Brain microvascular endothelial cell (primary cell): ENCODE measurements around the gene AMER2.

ENCODE experiments used
- DNase-seq: peaks from one replicate; pipeline ENCODE4 v3.0.0-alpha.2; 2020
- H3K27ac ChIP-seq: fragments of 250-450 bp; sonication (Bioruptor Pico); 2 replicates; pipeline ENCODE4 v1.5.1; 2020; ENCODE audit warnings: mild to moderate bottlenecking, moderate library complexity
- H3K27me3 ChIP-seq: fragments of 250-450 bp; sonication (Bioruptor Pico); replicated peaks from 2 replicates; pipeline ENCODE4 v1.5.1; 2020; ENCODE audit warnings: mild to moderate bottlenecking
- H3K36me3 ChIP-seq: fragments of 250-450 bp; sonication (Bioruptor Pico); replicated peaks from 2 replicates; pipeline ENCODE4 v1.5.1; 2020; ENCODE audit warnings: mild to moderate bottlenecking
- H3K4me3 ChIP-seq: 2 replicates; pipeline ENCODE4 v1.5.1; 2011; ENCODE audit warnings: low read depth, mild to moderate bottlenecking, control low read depth, low read length, moderate library complexity
- in situ Hi-C: cut with HindIII; loops from 2 replicates; pipeline ENCODE4 v1.10.0; 2017; ENCODE audit warnings: low sequenced_read_pairs, low pct_ligation_motif_present
- TF ChIP-seq, protein P1 (sequence below): IDR thresholded peaks from 2 replicates; pipeline ENCODE4 v1.5.1; 2011; ENCODE audit warnings: low read depth, mild to moderate bottlenecking, moderate library complexity, low read length, control low read depth, inconsistent platforms; ENCODE audit errors: missing control alignments

Gene AMER2

DNA sequence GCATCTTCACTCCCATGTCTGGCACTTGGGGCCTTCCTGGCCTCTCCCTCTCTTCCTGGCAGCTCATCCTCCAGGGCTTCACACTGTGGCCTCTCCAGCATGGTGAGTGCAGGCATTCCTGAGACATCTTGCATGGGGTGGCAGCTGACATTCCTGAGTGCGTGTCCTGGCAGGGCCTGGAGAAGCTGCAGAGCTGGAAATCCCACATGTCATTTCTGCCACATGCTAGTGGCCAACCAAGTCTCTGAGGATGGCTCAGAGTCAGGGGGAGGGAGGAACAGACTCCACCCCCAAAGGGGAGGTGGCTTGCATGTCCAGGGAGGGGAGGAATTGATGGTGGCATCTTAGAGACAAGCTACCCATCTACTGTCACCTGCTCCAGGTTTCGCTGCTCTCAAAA is 41.6 kb upstream of the AMER2 start:
- in situ Hi-C loops, result no loop called here
- Histone ChIP-seq H3K27ac (no peak overlapping the region), H3K36me3 (no peaks in the 10 kb centered on the region), H3K27me3 (no peaks in the 10 kb centered on the region), H3K4me3 (no peak overlapping the region)
- DNase-seq, result no peak
- TF ChIP-seq, protein P1, sequence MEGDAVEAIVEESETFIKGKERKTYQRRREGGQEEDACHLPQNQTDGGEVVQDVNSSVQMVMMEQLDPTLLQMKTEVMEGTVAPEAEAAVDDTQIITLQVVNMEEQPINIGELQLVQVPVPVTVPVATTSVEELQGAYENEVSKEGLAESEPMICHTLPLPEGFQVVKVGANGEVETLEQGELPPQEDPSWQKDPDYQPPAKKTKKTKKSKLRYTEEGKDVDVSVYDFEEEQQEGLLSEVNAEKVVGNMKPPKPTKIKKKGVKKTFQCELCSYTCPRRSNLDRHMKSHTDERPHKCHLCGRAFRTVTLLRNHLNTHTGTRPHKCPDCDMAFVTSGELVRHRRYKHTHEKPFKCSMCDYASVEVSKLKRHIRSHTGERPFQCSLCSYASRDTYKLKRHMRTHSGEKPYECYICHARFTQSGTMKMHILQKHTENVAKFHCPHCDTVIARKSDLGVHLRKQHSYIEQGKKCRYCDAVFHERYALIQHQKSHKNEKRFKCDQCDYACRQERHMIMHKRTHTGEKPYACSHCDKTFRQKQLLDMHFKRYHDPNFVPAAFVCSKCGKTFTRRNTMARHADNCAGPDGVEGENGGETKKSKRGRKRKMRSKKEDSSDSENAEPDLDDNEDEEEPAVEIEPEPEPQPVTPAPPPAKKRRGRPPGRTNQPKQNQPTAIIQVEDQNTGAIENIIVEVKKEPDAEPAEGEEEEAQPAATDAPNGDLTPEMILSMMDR, result no peak

DNA sequence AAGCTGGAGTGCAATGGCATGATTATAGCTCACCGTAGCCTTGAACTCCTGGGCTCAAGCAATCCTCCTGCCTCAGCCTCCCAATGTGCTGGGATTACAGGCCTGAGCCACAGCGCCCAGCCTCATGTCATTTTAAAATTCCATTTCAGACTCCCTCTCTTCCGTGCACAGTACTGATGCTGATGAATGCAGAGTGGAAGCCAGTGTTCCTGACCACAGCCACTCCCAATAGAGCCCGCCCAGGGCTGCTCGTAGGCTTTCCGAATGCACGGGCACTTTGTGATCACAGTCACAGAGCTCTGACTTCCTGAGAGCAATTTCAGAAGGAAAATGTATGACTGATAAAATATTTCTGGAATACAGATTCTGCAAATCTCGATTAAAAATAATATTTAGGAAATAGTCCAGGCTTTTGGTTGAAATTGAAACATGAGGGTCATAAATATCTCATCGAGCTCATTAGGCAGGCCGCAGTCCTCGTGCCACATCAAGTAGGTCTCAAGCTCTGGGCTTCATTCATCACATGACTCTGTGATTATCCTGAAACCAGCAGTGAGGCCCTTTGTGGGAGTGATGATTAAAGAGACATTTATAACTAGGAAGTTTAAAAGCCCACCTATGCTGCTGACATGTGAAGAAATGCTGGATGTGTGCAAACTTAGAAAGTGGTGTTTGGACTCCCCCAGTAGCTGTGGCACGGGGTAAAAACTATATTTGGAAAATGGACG is 38.9 kb upstream of the AMER2 start:
- no peaks in the 10 kb centered on the region for H3K27me3 ChIP-seq
- no peak overlapping the region for H3K4me3 ChIP-seq
- H3K36me3 ChIP-seq, result no peaks in the 10 kb centered on the region
- no peak overlapping the region for H3K27ac ChIP-seq
- DNase-seq, result no peak
- TF ChIP-seq, protein P1, result no peak
- in situ Hi-C loops, result no loop called here

DNA sequence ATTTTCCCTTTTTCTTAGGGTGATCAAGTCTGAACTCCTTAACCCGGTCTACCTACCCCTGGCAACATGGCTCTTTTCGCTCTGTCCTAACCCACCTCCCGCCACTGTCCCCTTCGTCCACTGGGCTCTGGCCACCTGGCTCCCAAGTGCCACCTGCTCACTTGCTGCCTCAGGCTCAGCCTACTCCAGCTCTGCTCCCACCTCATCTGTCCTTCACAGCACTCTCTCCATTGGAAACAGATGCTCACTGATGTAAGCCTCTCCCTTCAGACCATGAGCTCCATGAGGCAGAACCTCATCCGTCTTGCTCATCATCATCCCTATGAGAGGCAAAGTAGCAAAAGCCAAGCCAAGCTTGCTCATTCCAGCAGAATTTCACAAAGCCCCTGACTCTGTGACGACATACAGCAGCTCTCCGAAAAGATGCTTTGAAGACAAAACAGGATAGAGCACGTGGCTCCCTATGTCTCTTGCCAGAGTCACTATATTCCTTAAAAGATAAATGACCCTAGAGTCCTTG is 35.3 kb upstream of the AMER2 start:
- H3K27me3 ChIP-seq, result no peaks in the 10 kb centered on the region

DNA sequence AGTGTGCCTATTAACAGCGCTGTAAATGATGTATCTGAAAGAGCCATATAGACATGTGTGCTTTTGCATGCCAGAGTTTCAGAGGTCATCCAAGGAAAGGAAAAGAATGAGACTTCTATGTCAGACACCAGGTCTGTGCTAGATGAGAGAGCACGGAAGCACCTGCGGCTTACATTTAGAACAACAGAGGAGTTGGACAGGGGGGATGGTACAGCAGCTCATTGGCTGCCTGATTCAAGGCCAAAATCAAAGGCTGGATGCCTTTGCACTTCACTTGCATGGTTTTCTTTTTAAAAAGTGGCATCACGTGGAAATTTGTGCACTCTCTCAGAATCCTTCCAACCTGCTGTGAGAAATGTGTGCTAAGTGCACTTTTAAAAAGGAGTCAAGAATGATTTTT is 32.8 kb upstream of the AMER2 start:
- in situ Hi-C loops, result no loop called here
- H3K36me3 ChIP-seq, result no peaks in the 10 kb centered on the region
- TF ChIP-seq, protein P1, result no peak
- no peak for DNase-seq
- no peak overlapping the region for H3K4me3 ChIP-seq
- H3K27me3 ChIP-seq, result no peaks in the 10 kb centered on the region
- no peak overlapping the region for H3K27ac ChIP-seq

More for the DNA sequence above, 35.3 kb upstream of the AMER2 start:
- in situ Hi-C loops, result no loop called here
- no peak overlapping the region for H3K27ac ChIP-seq
- no peaks in the 10 kb centered on the region for H3K36me3 ChIP-seq
- no peak overlapping the region for H3K4me3 ChIP-seq
- no peak for DNase-seq
- TF ChIP-seq, protein P1, result no peak

DNA sequence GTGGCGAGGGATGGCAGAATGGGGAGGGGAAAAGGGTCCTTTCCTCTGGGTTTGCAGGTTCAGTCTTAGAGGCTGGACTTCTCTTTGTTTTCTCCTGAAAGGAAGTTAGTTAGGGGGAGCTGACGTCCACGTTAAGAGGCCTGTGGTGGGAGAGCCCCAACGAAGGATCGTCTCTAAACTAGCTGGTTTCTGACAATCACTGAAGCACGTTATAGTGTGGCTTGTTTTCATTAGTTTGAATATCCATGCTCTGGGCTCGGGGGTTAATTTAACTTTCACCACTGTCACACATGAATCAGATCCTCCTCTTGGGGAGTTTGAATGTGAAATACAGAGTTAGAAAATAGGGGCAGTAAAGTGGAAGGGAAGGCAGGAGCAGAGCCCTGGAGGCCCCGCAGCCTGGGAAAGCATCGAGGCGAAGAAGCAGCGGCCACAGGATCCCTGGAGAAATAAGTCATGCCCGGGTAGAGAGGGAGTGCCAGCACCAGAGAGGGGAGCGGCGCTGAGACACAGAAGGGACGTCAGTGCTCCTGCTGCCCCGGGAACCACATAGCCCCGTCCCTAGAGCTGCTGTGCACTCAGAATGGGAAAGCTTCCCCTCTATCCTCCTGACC is 31.1 kb upstream of the AMER2 start:
- in situ Hi-C loops, result no loop called here
- no peak overlapping the region for H3K27ac ChIP-seq
- TF ChIP-seq, protein P1, result no peak
- H3K36me3 ChIP-seq, result no peaks in the 10 kb centered on the region
- no peak for DNase-seq
- H3K27me3 ChIP-seq, result no peaks in the 10 kb centered on the region
- no peak overlapping the region for H3K4me3 ChIP-seq
